Psoas muscle (tissue), 8 donors: ENCODE measurements around the gene APPL2. TPM values are rescaled to one million over a fixed set of nuclear protein-coding genes. Genes with fewer than 3 reads are reported as not detected.
A peak's percentile ranks its signal among the peaks of the same experiment; 100 is the strongest.

Source experiments
- ATAC-seq, 4 donors: fragments of 200-7000 bp; cut with Tn5 transposase; one replicate each; pipeline ENCODE4 v1.9.1; 2020; ENCODE audit warnings: moderate library complexity in 3 of 4, mild to moderate bottlenecking in 2 of 4
- DNase-seq, 2 donors: peaks; one replicate each; pipeline ENCODE4 v3.0.0-alpha.2; 2020
- H3K27ac ChIP-seq: fragments of 200-600 bp; one replicate; pipeline ENCODE4 v1.8.0; 2022
- H3K27me3 ChIP-seq, 3 donors: fragments of 200-600 bp in 1 of 3; one replicate each; pipeline versions ENCODE4 v1.6.1 to v1.8.0; 2013 to 2022; ENCODE audit warnings: low read length in 2 of 3, mild to moderate bottlenecking in 2 of 3, moderate library complexity in 1 of 3; ENCODE audit not compliant: insufficient read depth in 3 of 3
- H3K36me3 ChIP-seq, 2 donors: fragments of 200-600 bp in 1 of 2; one replicate each; pipeline versions ENCODE4 v1.6.1 to v1.8.0; 2013 to 2022; ENCODE audit warnings: low read depth in 1 of 2, mild to moderate bottlenecking in 1 of 2, moderate library complexity in 1 of 2; ENCODE audit not compliant: insufficient read depth in 1 of 2
- H3K4me1 ChIP-seq: fragments of 200-600 bp; one replicate; pipeline ENCODE4 v1.8.0; 2022
- H3K4me3 ChIP-seq: fragments of 200-600 bp; one replicate; pipeline ENCODE4 v1.8.0; 2022; ENCODE audit warnings: mild to moderate bottlenecking
- H3K9me3 ChIP-seq: fragments of 200-600 bp; one replicate; pipeline ENCODE4 v1.8.0; 2022
- WGBS, 3 donors: extraction: QIAGEN DNeasy Blood & Tissue Kit; methylation state at CpG; one replicate each; pipeline versions ENCODE4 v1.1.6 to v1.1.7; 2013; 5-methylcytosine and 5-hydroxymethylcytosine counted together
- intact Hi-C, 2 donors: fragments of 100-400 bp; cut with DNase I; formaldehyde crosslinking; loops; one replicate each; pipeline versions ENCODE4 v1.11.0 to v1.14.2; 2022
- polyA plus RNA-seq, 3 donors: library from polyadenylated mRNA; stranded (reverse); fragments of 200-250 nt; gene quantifications; one replicate each; pipeline ENCODE4 v1.2.3, GENCODE V29; 2013
- total RNA-seq, 4 donors: library from RNA; stranded (reverse); fragmentation: NEBNext Ultra II Directional in 2 of 4; extraction: Animal tissue kit (Norgen Biotek cat#: 25700) in 2 of 4; gene quantifications; one replicate each; pipeline versions ENCODE4 v1.2.1 to v1.2.4, GENCODE V29; 2021 to 2023
- TF ChIP-seq, protein P1 (sequence below): fragments of 200-600 bp; IDR thresholded peaks from one replicate; pipeline ENCODE4 v1.8.0; 2022; ENCODE audit warnings: antibody characterized with exemption
- donor health status: healthy with polysubstance abuse.
- donor health status: DM: no; HTN: no; CAD: no; lungs with moderate emphysema.
- donor health status: Bipolar disorder and iron deficiency.
- donor health status: healthy.
- donor health status: DM: yes; HTN: yes; CAD: no.
- donor health status: DM: no; HTN: no; CAD: no.
- donor health status: DM: no; HTN: no; CAD: no.
- donor health status: DM: yes; HTN: yes; CAD: no.

The APPL2 gene
- total and polyA plus RNA-seq, 7 donors: 7.3 to 14.8 (median 10.4) TPM

DNA sequence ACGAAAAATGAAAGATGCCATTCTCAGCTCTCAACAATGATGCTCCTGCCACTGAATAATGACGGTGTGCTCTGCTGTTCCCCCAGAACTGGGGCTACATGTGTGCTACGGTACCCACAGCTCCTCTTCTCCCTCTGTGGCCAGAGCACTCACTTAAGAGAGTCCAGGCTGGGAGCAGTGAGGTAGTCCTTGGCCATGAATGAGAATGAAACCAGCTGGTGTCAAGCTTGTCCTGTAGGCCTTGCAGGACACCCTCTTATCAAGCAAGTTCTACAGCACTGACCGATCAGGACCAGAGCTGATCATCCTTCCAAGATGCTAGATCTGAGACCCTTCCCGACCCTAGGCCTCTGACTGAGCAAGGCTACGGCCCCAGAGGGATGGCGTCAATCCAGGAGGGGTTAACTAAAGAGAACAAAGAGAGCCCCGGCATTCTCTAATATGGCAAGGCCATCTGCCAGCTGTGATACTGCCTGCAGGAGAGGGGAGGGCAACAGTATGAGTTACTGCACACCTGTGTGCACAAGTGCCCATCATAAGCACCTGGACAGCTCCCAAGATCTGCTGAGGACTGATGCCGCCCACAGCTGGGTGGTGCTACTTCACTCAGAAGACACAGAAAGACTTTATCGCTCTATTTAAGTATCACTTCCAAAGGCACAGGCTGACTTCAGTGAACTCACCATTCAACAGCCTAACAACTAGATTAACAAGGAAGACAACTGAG is 30.5 kb downstream of the APPL2 start:
- peaks cover 14 to 97% of the 10 kb centered on the region in 2 donors for H3K36me3 ChIP-seq
- no peaks in the 10 kb centered on the region for H3K27me3 ChIP-seq
- DNase-seq (no peak), ATAC-seq (no peak)
- 90 to 93% (median 91%) methylated on average over 10 of the region's 10 CpGs for WGBS, 3 donors
- no peaks in the 10 kb centered on the region for H3K9me3 ChIP-seq
- H3K27ac ChIP-seq: no peak overlapping the region
- no peak overlapping the region for H3K4me3 ChIP-seq
- intact Hi-C loops: no loop called here
- TF ChIP-seq, protein P1, sequence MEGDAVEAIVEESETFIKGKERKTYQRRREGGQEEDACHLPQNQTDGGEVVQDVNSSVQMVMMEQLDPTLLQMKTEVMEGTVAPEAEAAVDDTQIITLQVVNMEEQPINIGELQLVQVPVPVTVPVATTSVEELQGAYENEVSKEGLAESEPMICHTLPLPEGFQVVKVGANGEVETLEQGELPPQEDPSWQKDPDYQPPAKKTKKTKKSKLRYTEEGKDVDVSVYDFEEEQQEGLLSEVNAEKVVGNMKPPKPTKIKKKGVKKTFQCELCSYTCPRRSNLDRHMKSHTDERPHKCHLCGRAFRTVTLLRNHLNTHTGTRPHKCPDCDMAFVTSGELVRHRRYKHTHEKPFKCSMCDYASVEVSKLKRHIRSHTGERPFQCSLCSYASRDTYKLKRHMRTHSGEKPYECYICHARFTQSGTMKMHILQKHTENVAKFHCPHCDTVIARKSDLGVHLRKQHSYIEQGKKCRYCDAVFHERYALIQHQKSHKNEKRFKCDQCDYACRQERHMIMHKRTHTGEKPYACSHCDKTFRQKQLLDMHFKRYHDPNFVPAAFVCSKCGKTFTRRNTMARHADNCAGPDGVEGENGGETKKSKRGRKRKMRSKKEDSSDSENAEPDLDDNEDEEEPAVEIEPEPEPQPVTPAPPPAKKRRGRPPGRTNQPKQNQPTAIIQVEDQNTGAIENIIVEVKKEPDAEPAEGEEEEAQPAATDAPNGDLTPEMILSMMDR: no peak
- H3K4me1 ChIP-seq: no peaks in the 10 kb centered on the region

DNA sequence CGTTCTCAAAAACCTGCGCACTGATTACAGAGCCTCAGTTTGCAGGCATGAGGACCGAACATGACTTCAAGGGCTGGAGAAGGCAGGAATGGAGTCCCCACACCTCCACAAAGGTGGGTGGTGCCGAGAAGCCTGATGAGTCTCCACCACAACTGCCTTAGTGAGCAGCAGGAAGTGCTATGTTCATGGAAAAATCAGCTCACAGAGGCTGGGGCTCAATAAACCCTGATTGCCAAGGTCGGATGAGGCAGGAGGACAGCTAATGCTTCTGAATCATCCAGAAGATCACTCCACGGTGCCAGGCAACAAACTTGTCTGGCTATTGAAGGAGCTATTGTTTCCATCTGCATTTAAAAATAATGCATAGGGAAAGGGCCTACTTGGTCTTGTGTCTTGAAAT is 31.1 kb downstream of the APPL2 start:
- ATAC-seq (peak in 1 of 4 donors; percentile 26), DNase-seq (peak in 1 of 2 donors; percentile 24)
- Histone ChIP-seq H3K9me3 (no peaks in the 10 kb centered on the region), H3K4me1 (no peaks in the 10 kb centered on the region), H3K4me3 (no peak overlapping the region), H3K27me3 (no peaks in the 10 kb centered on the region), H3K36me3 (peaks cover 14 to 97% of the 10 kb centered on the region in 2 donors), H3K27ac (no peak overlapping the region)
- 75 to 77% (median 75%) methylated on average over 6 of the region's 6 CpGs for WGBS, 3 donors
- TF ChIP-seq, protein P1: no peak
- intact Hi-C loops: no loop called here

DNA sequence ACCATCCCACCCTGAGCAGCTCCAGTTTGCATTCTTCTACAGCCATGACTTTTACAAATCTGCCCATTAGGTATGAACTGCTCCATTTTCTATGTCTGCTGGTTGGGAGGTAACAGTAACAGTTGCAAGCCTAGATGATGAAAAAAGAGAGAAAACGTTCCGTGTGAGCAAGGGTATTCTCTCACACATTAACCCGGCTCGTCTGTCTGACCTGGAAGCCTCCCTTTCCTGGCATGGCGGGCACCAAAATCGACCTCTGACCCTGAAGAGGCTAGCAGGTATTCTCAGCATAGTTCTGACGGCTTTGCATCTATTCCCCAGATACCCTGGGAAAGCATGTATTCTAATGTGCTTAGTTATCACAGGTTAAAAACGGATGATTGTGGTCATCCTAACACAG is 31.8 kb downstream of the APPL2 start:
- no peaks in the 10 kb centered on the region for H3K27me3 ChIP-seq
- H3K9me3 ChIP-seq: no peaks in the 10 kb centered on the region
- 91 to 95% (median 91%) methylated on average over 8 of the region's 8 CpGs for WGBS, 3 donors
- H3K36me3 ChIP-seq: peaks cover 14 to 92% of the 10 kb centered on the region in 2 donors
- DNase-seq (no peak), ATAC-seq (no peak)
- H3K4me3 ChIP-seq: no peak overlapping the region
- no peak overlapping the region for H3K27ac ChIP-seq
- intact Hi-C loops: no loop called here
- no peaks in the 10 kb centered on the region for H3K4me1 ChIP-seq
- TF ChIP-seq, protein P1: no peak

DNA sequence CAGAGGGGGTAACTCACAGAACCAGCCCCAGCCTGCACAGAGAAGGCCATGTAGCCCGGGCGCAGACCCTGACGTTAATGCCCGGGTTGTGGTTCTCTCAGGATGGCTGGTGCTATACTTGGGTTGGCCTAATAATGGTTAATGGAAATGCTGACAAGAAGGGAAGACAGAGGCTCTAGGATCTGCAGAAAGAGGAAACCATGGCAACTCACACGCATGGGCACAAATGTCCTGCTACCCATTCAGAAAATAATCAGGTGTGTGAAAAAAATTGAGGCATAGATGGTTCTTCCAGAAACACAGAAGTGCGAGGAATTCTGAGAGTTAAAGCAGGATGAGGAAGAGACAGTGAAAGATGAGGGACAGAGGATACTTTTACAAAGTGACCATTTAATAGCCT is 33.8 kb downstream of the APPL2 start:
- H3K4me3 ChIP-seq: no peak overlapping the region
- 88 to 97% (median 90%) methylated on average over 6 of the region's 6 CpGs for WGBS, 3 donors
- no peak for DNase-seq
- H3K9me3 ChIP-seq: no peaks in the 10 kb centered on the region
- ATAC-seq: no peak
- H3K27ac ChIP-seq: no peak overlapping the region
- H3K4me1 ChIP-seq: no peaks in the 10 kb centered on the region
- TF ChIP-seq, protein P1: no peak
- peaks cover 10 to 92% of the 10 kb centered on the region in 2 donors for H3K36me3 ChIP-seq
- H3K27me3 ChIP-seq: no peaks in the 10 kb centered on the region
- intact Hi-C loops: no loop called here

DNA sequence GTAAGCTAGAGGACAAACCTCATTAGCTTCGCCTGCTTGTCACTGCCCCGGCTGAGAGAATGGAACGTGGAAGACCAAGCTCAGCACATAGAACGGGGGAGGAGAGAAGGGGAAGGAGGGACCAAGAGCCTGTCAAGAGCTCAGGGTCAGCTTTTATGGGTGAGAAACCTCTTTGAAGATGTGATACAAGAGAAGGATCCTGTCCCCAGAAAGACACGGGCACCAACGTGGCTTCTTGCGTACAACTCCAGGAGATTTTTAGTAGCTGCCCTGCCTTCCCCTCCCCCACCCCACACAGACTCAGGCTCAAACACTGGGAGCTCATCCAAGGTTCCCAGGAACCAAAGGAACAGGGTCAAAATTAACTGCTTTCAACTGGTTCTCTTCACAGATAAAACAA is 34.7 kb downstream of the APPL2 start:
- no peaks in the 10 kb centered on the region for H3K9me3 ChIP-seq
- no peak overlapping the region for H3K4me3 ChIP-seq
- no peak for DNase-seq
- intact Hi-C loops: no loop called here
- no peaks in the 10 kb centered on the region for H3K4me1 ChIP-seq
- H3K27me3 ChIP-seq: no peaks in the 10 kb centered on the region
- no peak for ATAC-seq
- 74 to 78% (median 78%) methylated on average over 7 of the region's 7 CpGs for WGBS, 3 donors
- TF ChIP-seq, protein P1: no peak
- peaks cover 7 to 92% of the 10 kb centered on the region in 2 donors for H3K36me3 ChIP-seq
- no peak overlapping the region for H3K27ac ChIP-seq
